Liver (tissue), 9 donors: ENCODE data around the gene GBGT1. TPM values are rescaled to one million over a fixed set of nuclear protein-coding genes. Genes with fewer than 3 reads are reported as not detected.

ENCODE experiments used
- DNase-seq: peaks from one replicate; pipeline ENCODE4 v3.0.0-alpha.2; 2017; ENCODE audit warnings: low spot score
- H3K27ac ChIP-seq, 2 donors: one replicate each; pipeline ENCODE4 v1.7.0; 2013; ENCODE audit warnings: inconsistent platforms in 2 of 2, low read length in 2 of 2, control low read depth in 1 of 2, low read depth in 1 of 2, mild to moderate bottlenecking in 1 of 2
- H3K27me3 ChIP-seq, 4 donors: one replicate each; pipeline versions ENCODE4 v1.6.1 to v1.7.0; 2013; ENCODE audit warnings: low read length in 3 of 4, inconsistent platforms in 1 of 4, mild to moderate bottlenecking in 1 of 4, moderate library complexity in 1 of 4; ENCODE audit not compliant: control insufficient read depth in 4 of 4, insufficient read depth in 4 of 4
- H3K36me3 ChIP-seq, 4 donors: one replicate each; pipeline versions ENCODE4 v1.6.1 to v1.7.0; 2013; ENCODE audit warnings: low read length in 3 of 4, mild to moderate bottlenecking in 3 of 4, low read depth in 1 of 4, moderate library complexity in 1 of 4; ENCODE audit not compliant: control insufficient read depth in 4 of 4, insufficient read depth in 3 of 4
- H3K4me1 ChIP-seq, 4 donors: one replicate each; pipeline versions ENCODE4 v1.6.1 to v1.7.0; 2013; ENCODE audit warnings: low read length in 3 of 4, mild to moderate bottlenecking in 3 of 4, moderate library complexity in 1 of 4; ENCODE audit not compliant: control insufficient read depth in 4 of 4, insufficient read depth in 4 of 4
- H3K4me3 ChIP-seq, 3 donors: one replicate each; pipeline versions ENCODE4 v1.6.1 to v1.7.0; 2013; ENCODE audit warnings: low read length in 3 of 3, control low read depth in 1 of 3, low read depth in 1 of 3, mild to moderate bottlenecking in 1 of 3
- H3K9ac ChIP-seq, 2 donors: one replicate each; pipeline ENCODE4 v1.7.0; 2013; ENCODE audit warnings: low read length in 2 of 2, mild to moderate bottlenecking in 2 of 2, moderate library complexity in 2 of 2, control low read depth in 1 of 2, low read depth in 1 of 2
- H3K9me3 ChIP-seq, 4 donors: one replicate each; pipeline versions ENCODE4 v1.6.1 to v1.7.0; 2013; ENCODE audit warnings: low read length in 3 of 4; ENCODE audit not compliant: control insufficient read depth in 4 of 4
- EGR1 ChIP-seq, 2 donors: IDR thresholded peaks; 2 replicates each; pipeline ENCODE4 v1.6.1; 2016 to 2018; ENCODE audit warnings: antibody characterized with exemption in 2 of 2, low read depth in 2 of 2
- FOXA1 ChIP-seq: IDR thresholded peaks from 2 replicates; pipeline ENCODE4 v1.6.1; 2016; ENCODE audit warnings: antibody characterized with exemption
- FOXA2 ChIP-seq: IDR thresholded peaks from 2 replicates; pipeline ENCODE4 v1.6.1; 2016; ENCODE audit warnings: antibody characterized with exemption
- GABPA ChIP-seq, 2 donors: IDR thresholded peaks in 1 of 2; conservative IDR thresholded peaks in 1 of 2; 2 replicates each; pipeline ENCODE4 v1.6.1; 2016; ENCODE audit warnings: antibody characterized with exemption in 2 of 2, mild to moderate bottlenecking in 1 of 2, moderate library complexity in 1 of 2
- HNF4A ChIP-seq, 2 donors: conservative IDR thresholded peaks; 2 replicates each; pipeline ENCODE4 v1.6.1; 2016; ENCODE audit warnings: antibody characterized with exemption in 2 of 2, mild to moderate bottlenecking in 2 of 2
- HNF4G ChIP-seq: IDR thresholded peaks from 2 replicates; pipeline ENCODE4 v1.6.1; 2016; ENCODE audit warnings: antibody characterized with exemption
- JUND ChIP-seq, 2 donors: IDR thresholded peaks; 2 replicates each; pipeline ENCODE4 v1.6.1; 2016; ENCODE audit warnings: antibody characterized with exemption in 2 of 2
- NR2F2 ChIP-seq: IDR thresholded peaks from 2 replicates; pipeline ENCODE4 v1.6.1; 2016; ENCODE audit warnings: antibody characterized with exemption
- RAD21 ChIP-seq, 2 donors: IDR thresholded peaks; 2 replicates each; pipeline ENCODE4 v1.6.1; 2016; ENCODE audit warnings: antibody characterized with exemption in 2 of 2, mild to moderate bottlenecking in 2 of 2
- RXRA ChIP-seq, 2 donors: IDR thresholded peaks; 2 replicates each; pipeline ENCODE4 v1.6.1; 2017 to 2018; ENCODE audit warnings: antibody characterized with exemption in 2 of 2, mild to moderate bottlenecking in 1 of 2
- SP1 ChIP-seq: IDR thresholded peaks from 2 replicates; pipeline ENCODE4 v1.6.1; 2018; ENCODE audit warnings: antibody characterized with exemption, mild to moderate bottlenecking
- TAF1 ChIP-seq: conservative IDR thresholded peaks from 2 replicates; pipeline ENCODE4 v1.6.1; 2016; ENCODE audit warnings: antibody characterized with exemption, mild to moderate bottlenecking
- YY1 ChIP-seq: IDR thresholded peaks from 2 replicates; pipeline ENCODE4 v1.6.1; 2016; ENCODE audit warnings: antibody characterized with exemption, mild to moderate bottlenecking
- WGBS: extraction: QIAGEN DNeasy Blood & Tissue Kit; methylation state at CpG from one replicate; pipeline ENCODE4 v1.1.7; 2013; 5-methylcytosine and 5-hydroxymethylcytosine counted together
- polyA plus RNA-seq, 2 donors: library from polyadenylated mRNA; stranded (reverse) in 1 of 2; unstranded in 1 of 2; fragments of 200-250 nt in 1 of 2; fragments of >200 nt in 1 of 2; fragmentation: Nextera tagmentation in 1 of 2; extraction: Ambion mirVana in 1 of 2; gene quantifications; one replicate each; pipeline versions ENCODE4 v1.2.1 to v1.2.3, GENCODE V29; 2013 to 2015
- total RNA-seq, 2 donors: library from RNA; depleted of rRNA; stranded (reverse); fragments of >200 nt; gene quantifications; one replicate each; pipeline ENCODE4 v1.2.3, GENCODE V29; 2014
- TF ChIP-seq, protein P1 (sequence below): fragments of 150-350 bp; IDR thresholded peaks from 2 replicates; pipeline ENCODE4 v1.5.1; 2017; ENCODE audit warnings: improper control_type of control experiment, low read depth, low read length; ENCODE audit not compliant: missing input control
- TF ChIP-seq, protein P2 (sequence below): IDR thresholded peaks from 2 replicates; pipeline ENCODE4 v1.6.1; 2016; ENCODE audit warnings: antibody characterized with exemption, mild to moderate bottlenecking
- TF ChIP-seq, protein P3 (sequence below): IDR thresholded peaks from 2 replicates; pipeline ENCODE4 v1.6.1; 2016; ENCODE audit warnings: antibody characterized with exemption
- TF ChIP-seq, protein P4 (sequence below): IDR thresholded peaks from 2 replicates; pipeline ENCODE4 v1.6.1; 2016; ENCODE audit warnings: antibody characterized with exemption
- TF ChIP-seq, protein P5 (sequence below): IDR thresholded peaks from 2 replicates; pipeline ENCODE4 v1.6.1; 2016; ENCODE audit warnings: antibody characterized with exemption
- donor health status: healthy.
- donor health status: healthy.
- donor health status: healthy.
- donor health status: healthy.
- donor health status: healthy.

GBGT1 gene
- total and polyA plus RNA-seq, 4 donors, result 0.33 to 25.7 (median 2.3) TPM

GRCh38 chr9:133117271-133118178 is 46.2 kb downstream of the GBGT1 start:
- Histone ChIP-seq H3K36me3 (no peaks in the 10 kb centered on the region), H3K9ac (no peak overlapping the region), H3K27ac (peak overlapping the region in 1 of 2 donors; percentile 21), H3K4me3 (no peak overlapping the region), H3K27me3 (no peaks in the 10 kb centered on the region), H3K4me1 (peaks cover 26 to 88% (median 75%) of the 10 kb centered on the region in 4 donors), H3K9me3 (no peaks in the 10 kb centered on the region)
- WGBS, result 83% methylated on average over 18 of the region's 18 CpGs
- TF ChIP-seq, protein P1, sequence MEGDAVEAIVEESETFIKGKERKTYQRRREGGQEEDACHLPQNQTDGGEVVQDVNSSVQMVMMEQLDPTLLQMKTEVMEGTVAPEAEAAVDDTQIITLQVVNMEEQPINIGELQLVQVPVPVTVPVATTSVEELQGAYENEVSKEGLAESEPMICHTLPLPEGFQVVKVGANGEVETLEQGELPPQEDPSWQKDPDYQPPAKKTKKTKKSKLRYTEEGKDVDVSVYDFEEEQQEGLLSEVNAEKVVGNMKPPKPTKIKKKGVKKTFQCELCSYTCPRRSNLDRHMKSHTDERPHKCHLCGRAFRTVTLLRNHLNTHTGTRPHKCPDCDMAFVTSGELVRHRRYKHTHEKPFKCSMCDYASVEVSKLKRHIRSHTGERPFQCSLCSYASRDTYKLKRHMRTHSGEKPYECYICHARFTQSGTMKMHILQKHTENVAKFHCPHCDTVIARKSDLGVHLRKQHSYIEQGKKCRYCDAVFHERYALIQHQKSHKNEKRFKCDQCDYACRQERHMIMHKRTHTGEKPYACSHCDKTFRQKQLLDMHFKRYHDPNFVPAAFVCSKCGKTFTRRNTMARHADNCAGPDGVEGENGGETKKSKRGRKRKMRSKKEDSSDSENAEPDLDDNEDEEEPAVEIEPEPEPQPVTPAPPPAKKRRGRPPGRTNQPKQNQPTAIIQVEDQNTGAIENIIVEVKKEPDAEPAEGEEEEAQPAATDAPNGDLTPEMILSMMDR, result no peak
- DNase-seq, result no peak

GRCh38 chr9:133116346-133117231 is 47.1 kb downstream of the GBGT1 start:
- H3K9ac ChIP-seq, result no peak overlapping the region
- no peak for DNase-seq
- peaks cover 0 to 2% (median 0%) of the 10 kb centered on the region in 4 donors for H3K36me3 ChIP-seq
- H3K9me3 ChIP-seq, result no peaks in the 10 kb centered on the region
- TF ChIP-seq RAD21 (IDR thresholded peaks at IDR 0.05) (no peak), RXRA (IDR thresholded peaks at IDR 0.05) (no peak), FOXA1 (no peak), SP1 (no peak), YY1 (no peak), JUND (IDR thresholded peaks at IDR 0.05) (no peak), NR2F2 (no peak), FOXA2 (no peak), TAF1 (no peak), EGR1 (IDR thresholded peaks at IDR 0.05; ENCODE audit: low read depth in 2 of 2) (no peak), HNF4A (conservative IDR thresholded peaks at IDR 0.05) (no peak), HNF4G (no peak), GABPA (IDR thresholded peaks at IDR 0.05 in 1 of 2, conservative IDR thresholded peaks at IDR 0.05 in 1 of 2) (no peak)
- TF ChIP-seq, protein P2, sequence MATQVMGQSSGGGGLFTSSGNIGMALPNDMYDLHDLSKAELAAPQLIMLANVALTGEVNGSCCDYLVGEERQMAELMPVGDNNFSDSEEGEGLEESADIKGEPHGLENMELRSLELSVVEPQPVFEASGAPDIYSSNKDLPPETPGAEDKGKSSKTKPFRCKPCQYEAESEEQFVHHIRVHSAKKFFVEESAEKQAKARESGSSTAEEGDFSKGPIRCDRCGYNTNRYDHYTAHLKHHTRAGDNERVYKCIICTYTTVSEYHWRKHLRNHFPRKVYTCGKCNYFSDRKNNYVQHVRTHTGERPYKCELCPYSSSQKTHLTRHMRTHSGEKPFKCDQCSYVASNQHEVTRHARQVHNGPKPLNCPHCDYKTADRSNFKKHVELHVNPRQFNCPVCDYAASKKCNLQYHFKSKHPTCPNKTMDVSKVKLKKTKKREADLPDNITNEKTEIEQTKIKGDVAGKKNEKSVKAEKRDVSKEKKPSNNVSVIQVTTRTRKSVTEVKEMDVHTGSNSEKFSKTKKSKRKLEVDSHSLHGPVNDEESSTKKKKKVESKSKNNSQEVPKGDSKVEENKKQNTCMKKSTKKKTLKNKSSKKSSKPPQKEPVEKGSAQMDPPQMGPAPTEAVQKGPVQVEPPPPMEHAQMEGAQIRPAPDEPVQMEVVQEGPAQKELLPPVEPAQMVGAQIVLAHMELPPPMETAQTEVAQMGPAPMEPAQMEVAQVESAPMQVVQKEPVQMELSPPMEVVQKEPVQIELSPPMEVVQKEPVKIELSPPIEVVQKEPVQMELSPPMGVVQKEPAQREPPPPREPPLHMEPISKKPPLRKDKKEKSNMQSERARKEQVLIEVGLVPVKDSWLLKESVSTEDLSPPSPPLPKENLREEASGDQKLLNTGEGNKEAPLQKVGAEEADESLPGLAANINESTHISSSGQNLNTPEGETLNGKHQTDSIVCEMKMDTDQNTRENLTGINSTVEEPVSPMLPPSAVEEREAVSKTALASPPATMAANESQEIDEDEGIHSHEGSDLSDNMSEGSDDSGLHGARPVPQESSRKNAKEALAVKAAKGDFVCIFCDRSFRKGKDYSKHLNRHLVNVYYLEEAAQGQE, result no peak
- TF ChIP-seq, protein P3, sequence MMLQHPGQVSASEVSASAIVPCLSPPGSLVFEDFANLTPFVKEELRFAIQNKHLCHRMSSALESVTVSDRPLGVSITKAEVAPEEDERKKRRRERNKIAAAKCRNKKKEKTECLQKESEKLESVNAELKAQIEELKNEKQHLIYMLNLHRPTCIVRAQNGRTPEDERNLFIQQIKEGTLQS, result no peak
- TF ChIP-seq, protein P4, sequence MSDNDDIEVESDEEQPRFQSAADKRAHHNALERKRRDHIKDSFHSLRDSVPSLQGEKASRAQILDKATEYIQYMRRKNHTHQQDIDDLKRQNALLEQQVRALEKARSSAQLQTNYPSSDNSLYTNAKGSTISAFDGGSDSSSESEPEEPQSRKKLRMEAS, result no peak
- TF ChIP-seq, protein P5, sequence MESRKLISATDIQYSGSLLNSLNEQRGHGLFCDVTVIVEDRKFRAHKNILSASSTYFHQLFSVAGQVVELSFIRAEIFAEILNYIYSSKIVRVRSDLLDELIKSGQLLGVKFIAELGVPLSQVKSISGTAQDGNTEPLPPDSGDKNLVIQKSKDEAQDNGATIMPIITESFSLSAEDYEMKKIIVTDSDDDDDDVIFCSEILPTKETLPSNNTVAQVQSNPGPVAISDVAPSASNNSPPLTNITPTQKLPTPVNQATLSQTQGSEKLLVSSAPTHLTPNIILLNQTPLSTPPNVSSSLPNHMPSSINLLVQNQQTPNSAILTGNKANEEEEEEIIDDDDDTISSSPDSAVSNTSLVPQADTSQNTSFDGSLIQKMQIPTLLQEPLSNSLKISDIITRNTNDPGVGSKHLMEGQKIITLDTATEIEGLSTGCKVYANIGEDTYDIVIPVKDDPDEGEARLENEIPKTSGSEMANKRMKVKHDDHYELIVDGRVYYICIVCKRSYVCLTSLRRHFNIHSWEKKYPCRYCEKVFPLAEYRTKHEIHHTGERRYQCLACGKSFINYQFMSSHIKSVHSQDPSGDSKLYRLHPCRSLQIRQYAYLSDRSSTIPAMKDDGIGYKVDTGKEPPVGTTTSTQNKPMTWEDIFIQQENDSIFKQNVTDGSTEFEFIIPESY, result no peak
- TF ChIP-seq, protein P1, result no peak
- H3K4me1 ChIP-seq, result peaks cover 27 to 87% (median 74%) of the 10 kb centered on the region in 4 donors
- WGBS, result 84% methylated on average over 20 of the region's 20 CpGs
- no peak overlapping the region for H3K4me3 ChIP-seq
- no peak overlapping the region for H3K27ac ChIP-seq
- H3K27me3 ChIP-seq, result no peaks in the 10 kb centered on the region
